Measurements from ENCODE around the gene LRRC38.

Gene LRRC38

GRCh38 chr1:13482600-13482999, 31.2 kb downstream of the LRRC38 start:
- Histone ChIP-seq H3K27ac (no peak overlapping the region), H3K4me2 (ENCODE audit: low read length) (no peak overlapping the region), H3K27me3 (ENCODE audit: control insufficient read depth, insufficient read depth, low read length) (no peaks in the 10 kb centered on the region), H3K9ac (no peak overlapping the region), H3K36me3 (ENCODE audit: control insufficient read depth, insufficient read depth, low read length) (no peaks in the 10 kb centered on the region), H3K4me3 (ENCODE audit: low read depth, low read length) (no peak overlapping the region), H3K9me3 (ENCODE audit: control insufficient read depth, low read length) (no peaks in the 10 kb centered on the region), H3K79me2 (no peaks in the 10 kb centered on the region), H2AFZ (no peak overlapping the region), H3K4me1 (no peaks in the 10 kb centered on the region)
- no peak for TF ChIP-seq CTCF (IDR thresholded peaks at IDR 0.05)

GRCh38 chr1:13479171-13479856, 34.5 kb downstream of the LRRC38 start:
- Histone ChIP-seq H3K27ac (no peak overlapping the region), H3K27me3 (ENCODE audit: control insufficient read depth, insufficient read depth, low read length) (no peaks in the 10 kb centered on the region), H3K79me2 (no peaks in the 10 kb centered on the region), H3K4me2 (ENCODE audit: low read length) (no peak overlapping the region), H3K36me3 (ENCODE audit: control insufficient read depth, insufficient read depth, low read length) (no peaks in the 10 kb centered on the region), H3K9me3 (ENCODE audit: control insufficient read depth, low read length) (no peaks in the 10 kb centered on the region), H3K4me1 (no peaks in the 10 kb centered on the region), H3K4me3 (ENCODE audit: low read depth, low read length) (no peak overlapping the region), H2AFZ (no peak overlapping the region), H3K9ac (no peak overlapping the region)
- TF ChIP-seq CTCF (IDR thresholded peaks at IDR 0.05): no peak

GRCh38 chr1:13478692-13479091, 35.1 kb downstream of the LRRC38 start:
- Histone ChIP-seq H3K4me2 (ENCODE audit: low read length) (no peak overlapping the region), H3K9me3 (ENCODE audit: control insufficient read depth, low read length) (no peaks in the 10 kb centered on the region), H2AFZ (no peak overlapping the region), H3K36me3 (ENCODE audit: control insufficient read depth, insufficient read depth, low read length) (no peaks in the 10 kb centered on the region), H3K27ac (no peak overlapping the region), H3K9ac (no peak overlapping the region), H3K4me1 (no peaks in the 10 kb centered on the region), H3K79me2 (no peaks in the 10 kb centered on the region), H3K4me3 (ENCODE audit: low read depth, low read length) (no peak overlapping the region), H3K27me3 (ENCODE audit: control insufficient read depth, insufficient read depth, low read length) (no peaks in the 10 kb centered on the region)
- no peak for TF ChIP-seq CTCF (IDR thresholded peaks at IDR 0.05)

- Histone ChIP-seq H2AFZ (no peak overlapping the region), H3K27ac (no peak overlapping the region), H3K9me3 (ENCODE audit: control insufficient read depth, low read length) (no peaks in the 10 kb centered on the region), H3K4me1 (no peaks in the 10 kb centered on the region), H3K9ac (no peak overlapping the region), H3K79me2 (no peaks in the 10 kb centered on the region), H3K36me3 (ENCODE audit: control insufficient read depth, insufficient read depth, low read length) (no peaks in the 10 kb centered on the region), H3K27me3 (ENCODE audit: control insufficient read depth, insufficient read depth, low read length) (no peaks in the 10 kb centered on the region), H3K4me2 (ENCODE audit: low read length) (no peak overlapping the region), H3K4me3 (ENCODE audit: low read depth, low read length) (no peak overlapping the region)
- no peak for TF ChIP-seq CTCF (IDR thresholded peaks at IDR 0.05)
Measured at GRCh38 chr1:13469343-13469742, 44.5 kb downstream of the LRRC38 start.

- Histone ChIP-seq H3K4me1 (no peaks in the 10 kb centered on the region), H3K9me3 (ENCODE audit: control insufficient read depth, low read length) (no peaks in the 10 kb centered on the region), H2AFZ (no peak overlapping the region), H3K27ac (no peak overlapping the region), H3K4me2 (ENCODE audit: low read length) (no peak overlapping the region), H3K79me2 (no peaks in the 10 kb centered on the region), H3K4me3 (ENCODE audit: low read depth, low read length) (no peak overlapping the region), H3K27me3 (ENCODE audit: control insufficient read depth, insufficient read depth, low read length) (no peaks in the 10 kb centered on the region), H3K9ac (no peak overlapping the region), H3K36me3 (ENCODE audit: control insufficient read depth, insufficient read depth, low read length) (no peaks in the 10 kb centered on the region)
- no peak for TF ChIP-seq CTCF (IDR thresholded peaks at IDR 0.05)
Measured at GRCh38 chr1:13465515-13465914, 48.3 kb downstream of the LRRC38 start.
